ENCODE data around the gene CCDC91.

CCDC91 gene

DNA sequence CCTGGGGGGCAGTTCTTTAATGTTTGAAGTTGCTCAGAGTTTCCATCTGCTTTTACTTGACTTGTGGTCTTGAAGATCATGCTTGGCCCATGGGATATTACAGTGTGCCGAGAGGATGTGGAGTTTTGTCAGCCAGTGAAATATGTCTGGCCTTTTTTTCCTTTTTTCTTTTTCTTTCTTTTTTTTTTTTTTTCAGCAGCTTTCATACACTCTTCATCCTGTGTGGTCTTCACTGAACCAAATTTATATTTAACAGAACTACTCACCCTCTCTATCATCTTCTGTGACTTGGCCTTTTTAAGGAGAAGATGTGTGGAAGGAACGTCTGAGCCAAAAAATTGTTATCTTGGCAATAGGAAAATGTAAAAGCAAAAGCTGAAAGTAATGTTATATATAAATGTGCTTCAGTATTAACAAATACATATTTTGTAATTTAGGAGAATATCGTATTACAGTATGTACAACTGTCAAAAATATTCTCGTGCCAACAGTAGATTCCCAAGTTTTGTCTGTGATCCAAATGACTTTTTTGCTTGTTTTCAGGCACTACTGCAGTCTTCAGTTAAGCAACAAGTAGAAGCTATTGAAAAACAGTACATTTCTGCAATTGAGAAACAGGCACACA lies 200.6 kb downstream of the CCDC91 start:
- no peak for DNase-seq (ENCODE audit: low read depth)
- TF ChIP-seq, protein P1, sequence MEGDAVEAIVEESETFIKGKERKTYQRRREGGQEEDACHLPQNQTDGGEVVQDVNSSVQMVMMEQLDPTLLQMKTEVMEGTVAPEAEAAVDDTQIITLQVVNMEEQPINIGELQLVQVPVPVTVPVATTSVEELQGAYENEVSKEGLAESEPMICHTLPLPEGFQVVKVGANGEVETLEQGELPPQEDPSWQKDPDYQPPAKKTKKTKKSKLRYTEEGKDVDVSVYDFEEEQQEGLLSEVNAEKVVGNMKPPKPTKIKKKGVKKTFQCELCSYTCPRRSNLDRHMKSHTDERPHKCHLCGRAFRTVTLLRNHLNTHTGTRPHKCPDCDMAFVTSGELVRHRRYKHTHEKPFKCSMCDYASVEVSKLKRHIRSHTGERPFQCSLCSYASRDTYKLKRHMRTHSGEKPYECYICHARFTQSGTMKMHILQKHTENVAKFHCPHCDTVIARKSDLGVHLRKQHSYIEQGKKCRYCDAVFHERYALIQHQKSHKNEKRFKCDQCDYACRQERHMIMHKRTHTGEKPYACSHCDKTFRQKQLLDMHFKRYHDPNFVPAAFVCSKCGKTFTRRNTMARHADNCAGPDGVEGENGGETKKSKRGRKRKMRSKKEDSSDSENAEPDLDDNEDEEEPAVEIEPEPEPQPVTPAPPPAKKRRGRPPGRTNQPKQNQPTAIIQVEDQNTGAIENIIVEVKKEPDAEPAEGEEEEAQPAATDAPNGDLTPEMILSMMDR (IDR thresholded peaks at IDR 0.05; ENCODE audit: low read depth, low read length, missing control alignments) = no peak
- no peak overlapping the region for H3K4me3 ChIP-seq (ENCODE audit: low read depth, low read length)

DNA sequence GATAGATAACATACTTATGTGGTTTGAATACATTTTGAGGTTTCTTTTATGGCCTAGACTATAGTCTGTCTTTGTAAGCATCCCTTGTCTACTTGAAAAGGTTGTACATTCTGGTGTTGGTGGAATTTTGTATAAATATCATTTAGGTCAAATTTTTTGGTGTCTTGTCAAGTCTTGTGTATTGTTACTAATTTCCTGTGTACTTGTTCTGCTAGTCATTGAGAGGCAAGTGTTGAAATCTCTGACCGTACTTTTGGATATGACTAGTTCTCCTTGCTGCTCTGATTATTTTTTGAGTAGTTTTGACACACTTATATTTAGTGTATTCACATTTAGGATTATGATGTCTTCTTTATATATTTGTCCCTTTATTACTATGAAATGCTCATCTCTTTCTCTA lies 219.6 kb downstream of the CCDC91 start:
- no peak overlapping the region for H3K4me3 ChIP-seq (ENCODE audit: low read depth, low read length)
- TF ChIP-seq, protein P1 (IDR thresholded peaks at IDR 0.05; ENCODE audit: low read depth, low read length, missing control alignments) = no peak
- DNase-seq (ENCODE audit: low read depth) = no peak

DNA sequence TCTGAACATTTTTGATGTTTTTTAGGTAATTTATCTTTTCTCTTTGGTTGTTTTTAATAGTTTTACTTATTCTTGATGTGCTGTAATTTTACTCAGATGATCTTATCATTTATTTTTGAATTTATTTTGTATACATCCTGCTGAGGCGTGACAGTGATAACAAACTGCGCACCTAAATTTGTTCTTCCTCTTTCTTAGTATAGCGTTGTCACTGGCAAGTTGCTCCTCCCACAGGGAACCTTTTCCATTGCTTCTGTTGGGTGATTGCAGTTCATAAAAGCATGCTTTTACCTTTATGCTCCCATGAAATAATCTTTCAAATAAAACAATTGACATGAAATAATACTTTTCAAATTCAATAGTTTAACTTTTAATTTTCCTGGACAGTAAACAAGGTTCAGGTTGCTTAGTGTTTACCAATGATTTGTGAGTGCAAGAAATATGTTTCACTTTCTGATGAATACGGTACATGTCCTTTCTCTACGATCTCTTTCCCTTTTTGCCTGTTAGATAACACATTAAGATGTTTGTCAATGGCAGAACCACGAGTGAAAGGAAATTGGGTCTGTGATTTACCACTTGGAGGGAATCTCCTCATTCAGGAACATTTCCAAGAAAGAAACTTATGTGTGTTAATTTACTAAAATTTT lies 223.3 kb downstream of the CCDC91 start:
- TF ChIP-seq, protein P1 (IDR thresholded peaks at IDR 0.05; ENCODE audit: low read depth, low read length, missing control alignments) = no peak

DNA sequence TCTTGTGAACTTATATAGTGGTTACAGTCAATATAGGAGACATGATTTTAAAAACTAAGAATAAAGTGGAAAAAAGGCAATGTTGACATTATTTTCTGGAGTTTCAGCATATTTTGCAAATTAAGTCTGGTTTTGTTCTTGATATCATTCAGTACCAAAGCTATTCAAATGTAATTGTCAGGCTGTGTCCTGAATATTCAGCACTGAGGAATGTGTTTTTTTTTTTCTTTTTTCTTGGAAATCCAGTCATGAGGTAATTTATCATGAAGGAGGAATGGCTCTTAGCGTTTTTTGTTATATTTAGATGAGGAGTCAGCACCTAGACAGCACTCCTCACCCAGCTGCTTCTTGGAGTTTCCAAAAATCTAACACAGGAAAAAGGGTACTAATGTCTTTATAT lies 225.5 kb downstream of the CCDC91 start:
- TF ChIP-seq, protein P1 (IDR thresholded peaks at IDR 0.05; ENCODE audit: low read depth, low read length, missing control alignments) = no peak
- H3K4me3 ChIP-seq (ENCODE audit: low read depth, low read length) = no peak overlapping the region
- DNase-seq (ENCODE audit: low read depth) = no peak

More for the DNA sequence above, 223.3 kb downstream of the CCDC91 start:
- no peak for DNase-seq (ENCODE audit: low read depth)
- H3K4me3 ChIP-seq (ENCODE audit: low read depth, low read length) = no peak overlapping the region; the same call in 1 of the 2 replicates

DNA sequence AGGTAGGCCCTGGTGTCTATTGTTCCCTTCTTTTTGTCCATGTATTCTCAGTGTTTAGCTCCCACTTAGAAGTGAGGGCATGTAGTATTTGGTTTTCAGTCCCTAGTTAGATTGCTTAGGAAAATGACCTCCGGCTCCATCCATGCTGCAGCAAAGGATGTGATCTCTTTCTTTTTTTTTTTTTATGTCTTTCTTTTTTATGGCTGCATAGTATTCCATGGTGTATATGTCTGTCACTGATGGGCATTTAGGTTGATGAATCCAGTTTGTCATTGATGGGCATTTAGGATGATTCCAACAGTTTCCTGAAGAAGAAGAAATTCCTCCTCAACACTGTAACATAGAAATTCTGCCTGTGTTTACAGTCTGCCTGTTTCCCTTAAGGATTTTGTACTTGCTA lies 231.1 kb downstream of the CCDC91 start:
- no peak for DNase-seq (ENCODE audit: low read depth)
- H3K4me3 ChIP-seq (ENCODE audit: low read depth, low read length) = no peak overlapping the region
- TF ChIP-seq, protein P1 (IDR thresholded peaks at IDR 0.05; ENCODE audit: low read depth, low read length, missing control alignments) = no peak

DNA sequence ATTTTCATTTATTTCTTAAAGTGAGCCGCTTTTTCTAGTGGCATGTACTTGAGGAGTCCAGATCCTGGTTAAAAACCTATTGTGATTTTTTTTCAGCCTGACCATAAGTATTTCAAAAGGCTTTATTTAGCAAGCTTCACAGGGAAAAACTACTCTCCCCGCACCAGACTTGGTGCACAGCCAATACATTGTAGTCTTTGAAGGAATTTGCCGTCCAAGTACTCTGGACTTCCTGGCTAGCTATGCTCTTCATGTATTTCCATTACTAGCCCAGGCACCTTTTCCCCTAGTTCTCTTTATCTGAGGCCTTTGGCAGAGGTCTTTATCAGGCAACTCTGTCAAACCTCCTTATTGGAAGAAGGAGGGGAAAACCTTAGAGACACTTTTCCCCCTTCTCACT lies 234.7 kb downstream of the CCDC91 start:
- DNase-seq (ENCODE audit: low read depth) = no peak
- TF ChIP-seq, protein P1 (IDR thresholded peaks at IDR 0.05; ENCODE audit: low read depth, low read length, missing control alignments) = no peak
- H3K4me3 ChIP-seq (ENCODE audit: low read depth, low read length) = no peak overlapping the region

DNA sequence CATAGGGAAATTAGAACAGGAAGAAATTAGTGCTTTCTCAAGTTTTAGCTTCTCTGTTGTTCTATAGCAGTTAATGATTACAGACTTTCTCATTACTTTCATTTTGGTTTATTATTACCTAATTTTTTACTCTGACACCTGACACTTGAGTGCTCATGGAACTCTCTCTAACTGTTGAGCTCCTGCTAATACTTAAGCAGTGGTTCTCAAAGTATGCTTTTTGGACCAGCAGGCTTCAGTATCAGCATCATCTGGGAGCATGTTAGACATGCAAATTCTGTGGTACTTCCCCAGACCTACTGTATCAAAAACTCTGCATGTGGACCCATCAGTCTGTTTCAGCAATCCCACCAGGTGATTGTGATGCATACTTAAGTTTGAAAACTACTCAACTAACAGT lies 235.3 kb downstream of the CCDC91 start:
- no peak overlapping the region for H3K4me3 ChIP-seq (ENCODE audit: low read depth, low read length)
- no peak for DNase-seq (ENCODE audit: low read depth)

More for the DNA sequence above, 235.3 kb downstream of the CCDC91 start:
- TF ChIP-seq, protein P1 (IDR thresholded peaks at IDR 0.05; ENCODE audit: low read depth, low read length, missing control alignments) = no peak

All from GM12864 (cell line).